ENCODE data around the gene SP100. TPM values are rescaled to one million over a fixed set of nuclear protein-coding genes. Genes with fewer than 3 reads are reported as not detected.

Gene SP100
- total RNA-seq, 6 experiments from 2014 or later: 24.2 to 55.5 (median 46.8) TPM

DNA sequence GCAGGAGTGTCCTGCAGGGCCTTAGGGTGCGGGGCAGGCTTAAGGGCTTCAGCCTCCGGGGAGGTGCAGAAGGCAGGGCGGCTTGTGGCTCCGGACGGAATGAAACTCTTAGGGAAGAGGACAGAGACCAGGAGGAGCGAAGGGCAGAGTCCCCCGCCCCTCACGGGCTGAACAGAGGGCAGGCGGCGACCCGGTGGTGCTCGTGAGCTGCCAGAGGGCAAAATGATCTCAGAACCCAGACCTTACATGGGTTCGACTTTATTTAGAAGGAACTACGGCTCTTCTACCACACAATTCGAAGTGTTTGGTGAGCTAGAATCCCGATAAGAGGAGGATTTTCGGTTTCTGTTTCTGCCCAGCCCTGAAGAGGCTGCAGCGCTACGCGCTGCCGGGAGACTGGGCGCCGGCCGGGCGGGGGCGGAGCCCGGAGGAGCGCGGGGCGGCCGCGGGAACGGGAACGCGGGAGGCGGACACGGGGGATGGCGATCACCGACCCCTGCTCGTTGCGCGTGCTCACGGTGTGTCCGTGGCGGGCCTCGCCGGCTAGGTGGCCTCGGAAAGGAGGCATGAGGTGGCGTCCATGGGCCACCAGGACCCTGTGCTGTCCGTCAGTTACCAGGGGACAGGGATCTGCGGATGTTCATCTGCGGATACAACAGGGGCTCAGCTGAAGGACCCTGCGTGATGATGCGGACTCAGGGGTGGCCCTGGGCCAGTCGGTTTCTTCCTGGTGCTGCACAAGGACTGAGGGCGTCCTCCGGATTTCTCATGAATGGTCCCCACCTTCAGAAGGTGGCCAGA, 4.2 kb upstream of the SP100 start:
- Histone ChIP-seq H3K27me3 (no peaks in the 10 kb centered on the region), H3K36me3 (no peaks in the 10 kb centered on the region), H3K9me3 (no peaks in the 10 kb centered on the region), H3K4me3 (peak overlapping the region; percentile 67 to 69 (median 68)), H3K27ac (peak overlapping the region; percentile 88 to 91 (median 91)), H3K4me1 (peaks cover 0 to 26% (median 2%) of the 10 kb centered on the region in 4 donors)
- intact Hi-C loops (cut with DNase I): no loop called here
- DNase-seq: peak; percentile 81 to 86 (median 83)
- 0% methylated on average over 17 of the region's 57 CpGs for WGBS (ENCODE audit: insufficient coverage, low coverage, low lambda C conversion rate, missing lambda C conversion rate)
- TF ChIP-seq, protein P1, sequence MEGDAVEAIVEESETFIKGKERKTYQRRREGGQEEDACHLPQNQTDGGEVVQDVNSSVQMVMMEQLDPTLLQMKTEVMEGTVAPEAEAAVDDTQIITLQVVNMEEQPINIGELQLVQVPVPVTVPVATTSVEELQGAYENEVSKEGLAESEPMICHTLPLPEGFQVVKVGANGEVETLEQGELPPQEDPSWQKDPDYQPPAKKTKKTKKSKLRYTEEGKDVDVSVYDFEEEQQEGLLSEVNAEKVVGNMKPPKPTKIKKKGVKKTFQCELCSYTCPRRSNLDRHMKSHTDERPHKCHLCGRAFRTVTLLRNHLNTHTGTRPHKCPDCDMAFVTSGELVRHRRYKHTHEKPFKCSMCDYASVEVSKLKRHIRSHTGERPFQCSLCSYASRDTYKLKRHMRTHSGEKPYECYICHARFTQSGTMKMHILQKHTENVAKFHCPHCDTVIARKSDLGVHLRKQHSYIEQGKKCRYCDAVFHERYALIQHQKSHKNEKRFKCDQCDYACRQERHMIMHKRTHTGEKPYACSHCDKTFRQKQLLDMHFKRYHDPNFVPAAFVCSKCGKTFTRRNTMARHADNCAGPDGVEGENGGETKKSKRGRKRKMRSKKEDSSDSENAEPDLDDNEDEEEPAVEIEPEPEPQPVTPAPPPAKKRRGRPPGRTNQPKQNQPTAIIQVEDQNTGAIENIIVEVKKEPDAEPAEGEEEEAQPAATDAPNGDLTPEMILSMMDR (IDR thresholded peaks at IDR 0.05): peak in 1 of 4 donors; percentile 10
- TF ChIP-seq POLR2A (IDR thresholded peaks at IDR 0.05): peak; percentile 80
- peak; percentile 71 to 85 (median 80) for ATAC-seq

DNA sequence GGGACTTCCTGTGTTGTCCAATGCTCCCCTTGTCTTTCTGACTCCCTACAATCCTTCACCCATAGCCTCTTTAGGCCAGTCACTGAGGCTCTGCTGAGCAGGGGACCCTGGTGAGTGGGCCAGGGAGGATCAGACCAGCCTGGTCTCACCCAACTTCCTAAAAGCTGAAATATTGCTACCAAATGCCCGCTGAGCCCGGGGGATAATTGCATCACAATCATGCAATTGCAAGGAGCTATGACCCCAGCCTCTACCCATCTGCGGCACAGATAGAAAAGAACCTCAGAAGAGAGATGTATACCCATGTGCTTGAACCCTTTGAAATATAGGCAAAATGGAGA, 3.7 kb upstream of the SP100 start:
- H3K9me3 ChIP-seq: no peaks in the 10 kb centered on the region
- ATAC-seq (peak in 2 of 4 donors; percentile 0 to 1), DNase-seq (no peak)
- intact Hi-C loops (cut with DNase I): no loop called here
- H3K27ac ChIP-seq: peak overlapping the region; percentile 88 to 91 (median 91)
- H3K4me3 ChIP-seq: peak overlapping the region; percentile 67 to 69 (median 68)
- H3K36me3 ChIP-seq: no peaks in the 10 kb centered on the region
- no peaks in the 10 kb centered on the region for H3K27me3 ChIP-seq
- H3K4me1 ChIP-seq: peaks cover 0 to 28% (median 4%) of the 10 kb centered on the region in 4 donors
- TF ChIP-seq POLR2A (IDR thresholded peaks at IDR 0.05): no peak
- TF ChIP-seq, protein P1 (IDR thresholded peaks at IDR 0.05): no peak
- WGBS (ENCODE audit: insufficient coverage, low coverage, low lambda C conversion rate, missing lambda C conversion rate): 11% methylated on average over 3 of the region's 3 CpGs

DNA sequence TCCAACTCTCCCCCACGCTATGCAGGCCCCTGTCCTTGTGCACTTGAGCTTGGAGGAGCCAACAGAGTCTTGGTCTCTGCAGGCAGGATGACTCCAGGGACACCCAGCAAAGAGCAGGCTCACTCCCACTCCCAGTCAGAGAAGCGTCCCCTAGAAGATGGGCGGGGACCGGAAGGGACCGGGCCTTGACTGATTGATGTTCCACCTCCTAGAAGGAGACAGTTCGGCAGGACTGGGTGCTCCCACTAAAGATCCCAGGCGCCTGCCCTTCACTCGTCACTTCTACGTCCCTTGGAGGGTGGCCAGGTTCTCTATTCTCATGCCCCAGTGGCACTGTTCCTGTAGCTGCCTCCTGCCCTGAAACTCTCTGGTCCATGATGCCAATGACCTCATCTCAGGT, 3.2 kb upstream of the SP100 start:
- ATAC-seq (no peak), DNase-seq (no peak)
- Histone ChIP-seq H3K9me3 (no peaks in the 10 kb centered on the region), H3K4me3 (no peak overlapping the region), H3K27ac (no peak overlapping the region), H3K27me3 (no peaks in the 10 kb centered on the region), H3K4me1 (peaks cover 0 to 30% (median 7%) of the 10 kb centered on the region in 4 donors), H3K36me3 (no peaks in the 10 kb centered on the region)
- TF ChIP-seq, protein P1 (IDR thresholded peaks at IDR 0.05): no peak
- TF ChIP-seq POLR2A (IDR thresholded peaks at IDR 0.05): no peak
- WGBS (ENCODE audit: insufficient coverage, low coverage, low lambda C conversion rate, missing lambda C conversion rate): 100% methylated on average over 1 of the region's 9 CpGs
- intact Hi-C loops (cut with DNase I): no loop called here

DNA sequence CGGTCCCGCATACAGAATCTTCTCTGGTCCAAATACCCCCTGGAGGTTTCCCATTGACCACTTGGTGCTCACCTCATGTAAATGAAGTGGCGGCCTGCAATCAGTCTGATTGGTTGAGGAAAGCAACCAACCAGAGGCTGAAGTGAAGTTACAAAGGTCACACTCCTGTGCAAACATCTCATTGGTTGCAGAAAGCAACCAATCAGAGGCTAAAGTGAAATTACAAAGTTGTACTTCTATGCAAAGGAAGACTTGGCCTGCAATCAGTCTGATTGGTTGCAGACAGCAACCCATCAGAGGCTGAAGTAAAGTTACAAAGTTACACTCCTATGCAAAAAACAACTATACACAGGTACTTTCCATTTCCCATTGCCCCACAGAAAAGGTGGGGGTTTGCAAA, 2.5 kb upstream of the SP100 start:
- Histone ChIP-seq H3K9me3 (no peaks in the 10 kb centered on the region), H3K27ac (no peak overlapping the region), H3K27me3 (no peaks in the 10 kb centered on the region), H3K4me3 (no peak overlapping the region), H3K4me1 (peaks cover 0 to 30% (median 9%) of the 10 kb centered on the region in 4 donors), H3K36me3 (no peaks in the 10 kb centered on the region)
- WGBS (ENCODE audit: insufficient coverage, low coverage, low lambda C conversion rate, missing lambda C conversion rate): 94% methylated on average over 2 of the region's 3 CpGs
- ATAC-seq (no peak), DNase-seq (no peak)
- TF ChIP-seq, protein P1 (IDR thresholded peaks at IDR 0.05): no peak
- no peak for TF ChIP-seq POLR2A (IDR thresholded peaks at IDR 0.05)
- intact Hi-C loops (cut with DNase I): no loop called here

All from right lobe of liver (tissue), 6 donors.